DOHH2 (cell line): ENCODE data around the gene HCN3.
"Not testable (repeated sequence)": the region's sequence is repeated elsewhere in the genome, so short reads cannot be mapped to it uniquely, and the experiment has no call there.

Source experiments
- CTCF ChIP-seq: fragments of 200-600 bp; sonication (generic); IDR thresholded peaks from one replicate; pipeline ENCODE4 v1.5.1; 2014; ENCODE audit warnings: antibody characterized with exemption, mild to moderate bottlenecking, low read depth, low read length; ENCODE audit not compliant: poor library complexity, severe bottlenecking
- EZH2phosphoT487 ChIP-seq: fragments of 200-600 bp; sonication (generic); IDR thresholded peaks from 2 replicates; pipeline ENCODE4 v1.6.1; 2017; ENCODE audit warnings: borderline replicate concordance, mild to moderate bottlenecking, antibody characterized with exemption, low read length, moderate library complexity, mixed read lengths

DNA sequence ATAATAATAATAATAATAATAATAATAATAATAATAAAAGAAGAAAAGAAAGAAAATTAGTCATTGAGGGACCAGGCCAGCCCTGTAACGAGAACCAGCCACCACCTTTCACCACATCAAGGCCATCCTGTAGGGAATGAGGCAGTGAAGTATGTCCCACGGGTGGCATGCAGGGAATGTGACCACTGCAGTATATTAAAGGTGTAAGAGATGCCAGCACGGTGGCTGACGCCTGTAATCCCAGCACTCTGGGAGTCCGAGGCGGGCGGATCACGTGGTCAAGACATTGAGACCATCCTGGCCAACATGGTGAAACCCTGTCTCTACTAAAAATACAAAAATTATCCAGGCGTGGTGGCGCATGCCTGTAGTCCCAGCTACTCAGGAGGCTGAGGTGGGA lies 13.7 kb downstream of the HCN3 start:
- not testable (repeated sequence) for TF ChIP-seq CTCF, EZH2phosphoT487
